ENCODE data around the gene LAMA2.
"Not testable (repeated sequence)": the region's sequence is repeated elsewhere in the genome, so short reads cannot be mapped to it uniquely, and the experiment has no call there.

The LAMA2 gene

DNA sequence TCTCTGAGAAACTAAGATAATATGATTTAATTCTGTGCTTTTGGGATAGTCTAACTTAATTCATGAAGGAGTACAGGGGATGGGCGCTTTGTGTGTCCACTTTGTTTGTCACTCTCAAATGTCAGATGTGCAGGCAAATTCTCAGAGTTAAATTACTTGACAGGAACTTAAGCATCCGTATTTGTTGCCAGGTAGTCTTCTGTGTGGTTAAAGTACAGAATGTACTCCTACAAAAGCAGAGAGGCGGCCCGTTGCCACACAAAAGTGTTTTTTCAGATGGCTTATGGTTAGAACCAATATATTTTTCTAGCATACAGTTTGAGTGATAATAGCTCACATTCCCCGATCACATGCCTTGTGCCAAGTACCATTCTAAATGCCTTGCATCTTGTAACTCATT, 234.4 kb downstream of the LAMA2 start:
- DNase-seq (ENCODE audit: low read depth) = no peak

GRCh38 chr6:129120856-129121638, 238.1 kb downstream of the LAMA2 start:
- no peak for DNase-seq (ENCODE audit: low read depth)

GRCh38 chr6:129124347-129124746, 241.4 kb downstream of the LAMA2 start:
- no peak for DNase-seq (ENCODE audit: low read depth)

- no peak for DNase-seq (ENCODE audit: low read depth)
Measured at GRCh38 chr6:129130106-129130505, 247.2 kb downstream of the LAMA2 start.

DNA sequence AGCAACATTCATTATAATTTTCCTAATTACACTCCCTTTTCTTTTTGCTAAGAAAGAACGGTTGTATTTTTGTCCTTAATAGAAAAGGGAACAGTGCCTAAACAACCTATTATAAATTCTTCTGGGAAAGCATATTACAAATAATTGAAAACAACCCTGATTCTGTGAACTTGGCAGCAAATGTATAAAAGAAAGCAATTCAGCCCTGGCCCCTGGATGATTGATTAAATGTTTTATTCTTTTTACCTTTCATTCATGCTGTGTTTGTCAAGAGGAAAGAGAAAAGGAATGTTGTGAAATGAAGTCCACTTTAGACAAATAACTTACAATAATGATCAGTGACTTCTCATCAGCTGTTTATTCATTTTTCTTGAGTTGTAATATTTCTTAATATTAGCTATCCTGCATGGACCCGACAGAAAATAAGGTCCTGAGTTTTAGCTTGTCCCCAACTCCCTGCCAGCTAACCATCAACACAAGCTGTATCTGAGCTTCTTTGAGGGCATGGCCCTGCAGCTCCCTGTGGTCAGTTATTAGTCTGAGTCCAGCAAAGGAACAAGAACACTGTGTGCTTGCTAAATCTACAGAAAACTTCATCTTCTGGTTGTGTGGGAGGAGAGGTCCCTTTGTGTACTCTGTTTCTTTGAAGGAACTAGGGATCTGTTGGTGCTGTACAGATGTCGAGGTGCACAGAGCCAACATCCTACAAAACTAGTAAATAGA, 248.2 kb downstream of the LAMA2 start:
- DNase-seq (ENCODE audit: low read depth) = no peak

- no peak for DNase-seq (ENCODE audit: low read depth)
Measured at GRCh38 chr6:129133770-129134192, 250.8 kb downstream of the LAMA2 start.

- DNase-seq (ENCODE audit: low read depth) = no peak
Measured at GRCh38 chr6:129134535-129134934, 251.6 kb downstream of the LAMA2 start.

DNA sequence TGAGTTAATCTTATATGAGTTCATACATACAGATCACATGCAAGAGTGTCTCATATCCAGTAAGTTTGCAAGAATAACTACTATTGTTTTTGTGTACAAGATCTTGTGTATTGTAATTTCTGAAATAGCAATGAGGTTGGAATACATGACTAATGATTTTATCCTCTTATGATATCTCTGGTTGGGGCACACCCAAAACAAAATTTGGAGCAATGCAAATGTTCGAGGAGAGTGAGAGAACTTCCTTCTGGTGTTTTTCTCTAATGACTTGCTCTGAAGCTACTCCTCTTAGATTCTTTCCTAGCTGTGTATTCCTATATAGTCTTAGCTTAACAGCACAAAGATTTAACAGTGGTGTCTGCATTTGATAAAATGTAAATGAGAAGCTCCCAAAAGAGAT, 252.5 kb downstream of the LAMA2 start:
- no peak for DNase-seq (ENCODE audit: low read depth)

DNA sequence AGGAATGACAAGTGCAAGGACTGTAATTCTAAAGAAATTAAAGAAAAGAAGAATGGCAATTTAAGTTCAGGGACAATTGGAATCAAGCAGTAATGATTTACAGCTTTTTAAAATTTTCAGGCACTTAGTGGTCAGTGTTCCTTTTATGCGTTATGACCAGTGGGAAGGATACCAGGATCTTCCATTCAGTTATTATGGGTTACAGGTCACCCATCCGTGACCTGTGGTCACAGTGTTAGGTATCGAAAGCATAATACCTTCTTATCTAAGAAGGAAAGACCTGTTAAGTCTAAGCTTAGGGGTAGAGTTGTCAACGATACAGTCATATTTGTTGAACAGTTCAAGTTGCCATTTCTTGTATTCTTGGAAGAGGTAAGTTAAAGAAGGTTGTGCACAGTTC, 253.8 kb downstream of the LAMA2 start:
- DNase-seq (ENCODE audit: low read depth) = no peak

- DNase-seq (ENCODE audit: low read depth) = no peak
Measured at GRCh38 chr6:129138739-129139405, 255.9 kb downstream of the LAMA2 start.

DNA sequence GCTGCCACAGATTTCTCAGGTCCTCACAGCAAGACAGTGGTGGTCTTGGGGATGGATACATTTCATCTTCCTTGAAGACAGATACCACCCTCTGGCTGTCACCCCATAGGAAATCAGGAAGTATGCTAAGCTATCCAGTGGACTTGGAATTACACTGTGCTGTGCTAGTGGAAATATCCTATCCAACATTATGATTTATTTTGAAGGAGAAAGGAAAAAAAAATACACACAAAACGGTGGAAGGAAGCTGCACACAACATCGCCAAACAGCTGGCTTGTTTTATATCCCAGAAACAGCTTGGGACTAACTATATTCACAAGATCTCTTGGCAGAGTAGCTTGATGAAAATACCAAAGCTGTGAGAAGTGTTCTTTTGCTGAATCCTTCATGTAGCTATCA, 257.6 kb downstream of the LAMA2 start:
- no peak for DNase-seq (ENCODE audit: low read depth)

DNA sequence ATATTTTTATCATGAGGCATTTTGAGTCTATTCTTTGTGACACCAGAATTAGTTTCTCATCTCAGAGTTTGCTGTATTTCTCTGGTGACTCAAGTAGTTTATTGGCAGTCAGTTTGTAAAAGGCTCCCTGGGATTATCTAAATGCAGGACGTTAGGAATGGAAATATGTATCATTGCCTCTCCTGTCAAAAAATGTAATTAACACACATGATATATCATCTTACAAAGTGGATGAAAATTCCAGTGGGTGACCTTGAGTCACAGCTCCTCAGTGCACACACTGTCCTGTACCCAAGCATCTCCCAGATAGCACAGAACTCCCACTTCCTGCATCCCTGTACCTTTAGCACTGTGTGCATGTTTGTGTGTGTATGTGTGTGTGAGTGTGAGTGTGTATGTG, 258.6 kb downstream of the LAMA2 start:
- no peak for DNase-seq (ENCODE audit: low read depth)

- no peak for DNase-seq (ENCODE audit: low read depth)
Measured at GRCh38 chr6:129146902-129147301, 264.0 kb downstream of the LAMA2 start.

GRCh38 chr6:129150507-129150906, 267.6 kb downstream of the LAMA2 start:
- DNase-seq (ENCODE audit: low read depth) = no peak

DNA sequence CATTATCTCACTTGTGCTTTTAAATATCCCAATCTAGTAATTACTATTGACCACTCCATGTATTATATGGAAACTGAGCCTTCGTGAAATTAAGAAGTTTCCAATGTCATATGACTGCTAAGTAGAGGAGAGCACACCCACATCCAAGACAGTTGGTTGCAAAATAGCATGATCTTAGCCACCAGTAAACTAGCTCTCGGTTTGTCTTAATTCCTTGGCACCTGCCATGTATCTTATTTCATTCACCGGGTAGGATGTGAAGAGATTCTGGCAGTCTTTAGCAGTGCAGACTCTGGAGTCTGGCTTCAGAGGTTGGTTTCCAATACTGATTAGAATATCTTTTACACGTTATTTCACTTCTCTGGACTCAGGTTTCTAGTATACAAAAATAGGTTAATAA, 270.3 kb downstream of the LAMA2 start:
- no peak for DNase-seq (ENCODE audit: low read depth)

DNA sequence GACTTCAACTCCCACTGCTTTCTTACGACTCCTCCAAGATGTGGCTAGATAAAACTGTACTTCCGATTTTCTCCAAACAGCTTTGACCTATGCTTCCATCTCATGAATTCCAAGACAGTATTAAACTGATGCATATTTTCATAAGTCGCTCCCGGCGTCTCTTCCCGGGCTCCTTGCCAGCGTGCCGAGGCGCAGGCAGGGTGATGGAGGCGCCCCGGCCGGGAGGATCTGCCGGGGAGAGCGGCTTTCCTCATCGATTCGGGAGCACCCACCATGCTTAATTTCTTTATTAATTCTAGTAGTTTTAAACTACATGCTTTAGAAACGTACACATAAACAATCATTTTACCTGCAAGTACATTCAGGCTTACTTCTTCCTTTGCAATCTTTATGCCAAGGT, 276.3 kb downstream of the LAMA2 start:
- DNase-seq (ENCODE audit: low read depth) = not testable (repeated sequence)

GRCh38 chr6:129162605-129163004, 279.7 kb downstream of the LAMA2 start:
- DNase-seq (ENCODE audit: low read depth) = no peak

GRCh38 chr6:129163551-129163950, 280.6 kb downstream of the LAMA2 start:
- no peak for DNase-seq (ENCODE audit: low read depth)

DNA sequence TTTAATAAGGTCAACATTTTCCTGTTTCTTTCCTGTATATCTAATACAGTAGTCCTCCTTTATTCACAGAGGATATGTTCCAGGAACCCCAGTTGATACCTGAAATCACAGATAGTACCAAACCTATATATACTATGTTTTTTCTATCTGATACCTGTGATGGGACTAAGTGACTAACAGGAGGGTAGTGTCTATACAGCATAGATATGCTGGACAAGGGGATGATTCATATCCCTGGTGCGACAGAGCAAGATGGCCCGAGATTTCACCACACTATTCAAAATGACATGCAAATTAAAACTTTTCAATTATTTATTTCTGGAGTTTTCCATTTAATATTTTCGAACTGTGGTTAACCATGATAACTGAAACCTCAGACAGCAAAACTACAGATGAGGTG, 281.1 kb downstream of the LAMA2 start:
- DNase-seq (ENCODE audit: low read depth) = no peak

DNA sequence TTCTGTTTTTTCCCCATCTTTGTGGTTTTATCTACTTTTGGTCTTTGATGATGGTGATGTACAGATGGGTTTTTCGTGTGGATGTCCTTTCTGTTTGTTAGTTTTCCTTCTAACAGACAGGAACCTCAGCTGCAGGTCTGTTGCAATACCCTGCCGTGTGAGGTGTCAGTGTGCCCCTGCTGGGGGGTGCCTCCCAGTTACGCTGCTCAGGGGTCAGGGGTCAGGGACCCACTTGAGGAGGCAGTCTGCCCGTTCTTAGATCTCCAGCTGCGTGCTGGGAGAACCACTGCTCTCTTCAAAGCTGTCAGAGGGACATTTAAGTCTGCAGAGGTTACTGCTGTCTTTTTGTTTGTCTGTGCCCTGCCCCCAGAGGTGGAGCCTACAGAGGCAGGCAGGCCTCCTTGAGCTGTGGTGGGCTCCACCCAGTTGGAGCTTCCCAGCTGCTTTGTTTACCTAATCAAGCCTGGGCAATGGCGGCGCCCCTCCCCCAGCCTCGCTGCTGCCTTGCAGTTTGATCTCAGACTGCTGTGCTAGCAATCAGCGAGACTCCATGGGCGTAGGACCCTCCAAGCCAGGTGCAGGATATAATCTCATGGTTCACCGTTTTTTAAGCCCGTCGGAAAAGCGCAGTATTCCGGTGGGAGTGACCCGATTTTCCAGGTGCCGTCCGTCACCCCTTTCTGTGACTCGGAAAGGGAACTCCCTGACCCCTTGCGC, 289.5 kb downstream of the LAMA2 start:
- not testable (repeated sequence) for DNase-seq (ENCODE audit: low read depth)

- DNase-seq (ENCODE audit: low read depth) = no peak
Measured at GRCh38 chr6:129175066-129175465, 292.1 kb downstream of the LAMA2 start.

DNA sequence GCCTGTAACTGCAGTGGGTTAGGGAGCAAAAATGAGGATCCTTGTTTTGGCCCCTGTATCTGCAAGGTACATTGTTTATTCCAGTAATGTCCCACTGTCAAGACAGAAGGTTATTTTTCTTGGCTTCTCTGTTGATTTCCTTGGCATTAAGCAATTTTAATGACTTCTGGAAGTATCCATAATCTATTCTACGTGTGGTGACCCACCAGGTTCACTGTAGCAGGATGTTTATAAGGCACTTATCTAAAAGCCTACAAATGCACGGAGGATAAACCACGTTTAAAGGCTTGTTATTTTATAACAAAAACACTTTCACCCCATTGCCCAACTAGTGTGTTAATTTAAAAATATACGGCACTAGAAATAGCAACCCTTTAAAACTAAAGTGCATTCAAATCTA, 294.9 kb downstream of the LAMA2 start:
- DNase-seq (ENCODE audit: low read depth) = no peak
